Mesothelial cell of epicardium (in vitro differentiated cells): Measurements from ENCODE around the gene NUMB. TPM values are rescaled to one million over a fixed set of nuclear protein-coding genes. Genes with fewer than 3 reads are reported as not detected.

Experiments used
- DNase-seq, 2 experiments: peaks; one replicate each; pipeline ENCODE4 v3.0.0; 2021; ENCODE audit warnings: low spot score in 2 of 2; ENCODE audit not compliant: unreplicated experiment in 2 of 2
- H3K27ac Mint-ChIP-seq: 2 replicates; pipeline ENCODE4 v1.8.0; 2021; ENCODE audit warnings: mixed read lengths
- H3K27me3 Mint-ChIP-seq: 2 replicates; pipeline ENCODE4 v1.8.0; 2021; ENCODE audit warnings: low read depth, mixed read lengths
- H3K36me3 Mint-ChIP-seq: 2 replicates; pipeline ENCODE4 v1.8.0; 2021; ENCODE audit warnings: mixed read lengths
- H3K4me1 Mint-ChIP-seq: 2 replicates; pipeline ENCODE4 v1.8.0; 2021; ENCODE audit warnings: mixed read lengths
- H3K4me3 Mint-ChIP-seq: 2 replicates; pipeline ENCODE4 v1.8.0; 2021; ENCODE audit warnings: mild to moderate bottlenecking, moderate library complexity, mixed read lengths
- H3K9me3 Mint-ChIP-seq: 2 replicates; pipeline ENCODE4 v1.8.0; 2021; ENCODE audit warnings: mixed read lengths
- CTCF ChIP-seq: fragments of 200-600 bp; sonication (generic); IDR thresholded peaks from one replicate; pipeline ENCODE4 v1.5.0; 2021; ENCODE audit warnings: antibody characterized with exemption; ENCODE audit not compliant: unreplicated experiment
- total RNA-seq: library from RNA; stranded (reverse); gene quantifications from 3 replicates; pipeline ENCODE4 v1.2.1, GENCODE V29; 2021

The NUMB gene
- total RNA-seq, 1 donor from 2014 or later: 88.0 TPM

- no peaks in the 10 kb centered on the region for H3K9me3 Mint-ChIP-seq
- DNase-seq: no peak
- H3K27me3 Mint-ChIP-seq: no peaks in the 10 kb centered on the region
- no peaks in the 10 kb centered on the region for H3K36me3 Mint-ChIP-seq
- no peak for TF ChIP-seq CTCF
- no peak overlapping the region for H3K27ac Mint-ChIP-seq
- no peak overlapping the region for H3K4me3 Mint-ChIP-seq
- H3K4me1 Mint-ChIP-seq: peaks cover 11% of the 10 kb centered on the region
These were observed 10.6 kb upstream of the NUMB start for GRCh38 chr14:73468828-73469375.

GRCh38 chr14:73467800-73468199 is 9.5 kb upstream of the NUMB start:
- no peak for TF ChIP-seq CTCF
- Mint-ChIP-seq H3K4me3 (no peak overlapping the region), H3K27me3 (no peaks in the 10 kb centered on the region), H3K9me3 (no peaks in the 10 kb centered on the region), H3K4me1 (peaks cover 19% of the 10 kb centered on the region), H3K36me3 (no peaks in the 10 kb centered on the region), H3K27ac (no peak overlapping the region)
- DNase-seq: no peak

GRCh38 chr14:73467377-73467776 is 9.0 kb upstream of the NUMB start:
- Mint-ChIP-seq H3K27me3 (no peaks in the 10 kb centered on the region), H3K36me3 (no peaks in the 10 kb centered on the region), H3K9me3 (no peaks in the 10 kb centered on the region), H3K27ac (no peak overlapping the region), H3K4me3 (no peak overlapping the region), H3K4me1 (peaks cover 23% of the 10 kb centered on the region)
- DNase-seq: no peak
- no peak for TF ChIP-seq CTCF

- Mint-ChIP-seq H3K27me3 (no peaks in the 10 kb centered on the region), H3K4me1 (peaks cover 29% of the 10 kb centered on the region), H3K36me3 (no peaks in the 10 kb centered on the region), H3K9me3 (no peaks in the 10 kb centered on the region), H3K4me3 (no peak overlapping the region), H3K27ac (no peak overlapping the region)
- DNase-seq: no peak
- TF ChIP-seq CTCF: no peak
These were observed 8.5 kb upstream of the NUMB start for GRCh38 chr14:73466861-73467260.

GRCh38 chr14:73465823-73466532 is 7.6 kb upstream of the NUMB start:
- Mint-ChIP-seq H3K4me1 (peaks cover 37% of the 10 kb centered on the region), H3K36me3 (no peaks in the 10 kb centered on the region), H3K9me3 (no peaks in the 10 kb centered on the region), H3K27ac (peak overlapping the region; percentile 31), H3K27me3 (no peaks in the 10 kb centered on the region), H3K4me3 (no peak overlapping the region)
- no peak for TF ChIP-seq CTCF
- DNase-seq: no peak
